Hepatocyte (in vitro differentiated cells): ENCODE data around the gene TPSB2.
A peak's percentile ranks its signal among the peaks of the same experiment; 100 is the strongest.

Experiments used
- CTCF ChIP-seq: fragments of 200-600 bp; sonication (generic); IDR thresholded peaks from 2 replicates; pipeline ENCODE4 v1.5.1; 2016; ENCODE audit warnings: antibody characterized with exemption, mild to moderate bottlenecking; ENCODE audit not compliant: poor library complexity
- EZH2 ChIP-seq: fragments of 200-600 bp; sonication (generic); IDR thresholded peaks from 2 replicates; pipeline ENCODE4 v1.6.1; 2016; ENCODE audit warnings: antibody characterized with exemption, mild to moderate bottlenecking, borderline replicate concordance

- peak; percentile 89 for TF ChIP-seq CTCF
- TF ChIP-seq EZH2, result no peak
These were observed 35.2 kb downstream of the TPSB2 start for GRCh38 chr16:1194665-1195392.
